Neutrophil (primary cell): ENCODE data around the gene SPATA32.
A peak's percentile ranks its signal among the peaks of the same experiment; 100 is the strongest.

Experiments
- H3K27ac ChIP-seq: fragments of 200-600 bp; sonication (generic); 2 replicates; pipeline ENCODE4 v1.5.1; 2016; ENCODE audit warnings: mild to moderate bottlenecking, moderate library complexity
- H3K27me3 ChIP-seq: fragments of 200-600 bp; sonication (generic); 2 replicates; pipeline ENCODE4 v1.6.0; 2016; ENCODE audit warnings: mild to moderate bottlenecking
- H3K36me3 ChIP-seq: fragments of 200-600 bp; sonication (generic); 2 replicates; pipeline ENCODE4 v1.5.1; 2017
- H3K4me1 ChIP-seq, 2 experiments: fragments of 200-600 bp in 1 of 2; sonication (generic) in 1 of 2; 1 replicate in 1 of 2; 2 replicates in 1 of 2; pipeline versions ENCODE4 v1.5.1 to v1.6.1; 2013 to 2016; ENCODE audit warnings: low read depth in 1 of 2, low read length in 1 of 2, mild to moderate bottlenecking in 1 of 2, moderate library complexity in 1 of 2; ENCODE audit not compliant: control insufficient read depth in 1 of 2, insufficient read depth in 1 of 2
- H3K4me3 ChIP-seq, 2 experiments: fragments of 200-600 bp in 1 of 2; sonication (generic) in 1 of 2; 1 replicate in 1 of 2; 2 replicates in 1 of 2; pipeline ENCODE4 v1.5.1; 2013 to 2016; ENCODE audit warnings: low read depth in 1 of 2, low read length in 1 of 2, mild to moderate bottlenecking in 1 of 2, moderate library complexity in 1 of 2
- H3K9me3 ChIP-seq: fragments of 200-600 bp; sonication (generic); 2 replicates; pipeline ENCODE4 v1.5.1; 2016
- CTCF ChIP-seq: fragments of 200-600 bp; sonication (generic); IDR thresholded peaks from 2 replicates; pipeline ENCODE4 v1.5.1; 2016; ENCODE audit warnings: antibody characterized with exemption

Gene SPATA32

GRCh38 chr17:45231481-45232116 is 30.3 kb downstream of the SPATA32 start:
- Histone ChIP-seq H3K36me3 (peaks cover 69% of the 10 kb centered on the region), H3K4me3 (peak overlapping the region; percentile 74 to 94), H3K4me1 (peaks cover 97 to 100% of the 10 kb centered on the region in 2 experiments), H3K27ac (peak overlapping the region; percentile 99), H3K9me3 (no peaks in the 10 kb centered on the region), H3K27me3 (no peaks in the 10 kb centered on the region)
- peak; percentile 83 for TF ChIP-seq CTCF

GRCh38 chr17:45230787-45231480 is 31.0 kb downstream of the SPATA32 start:
- peak overlapping the region; percentile 99 for H3K27ac ChIP-seq
- no peak for TF ChIP-seq CTCF
- H3K4me3 ChIP-seq, result peak overlapping the region; percentile 74 to 94

GRCh38 chr17:45230410-45230786 is 31.5 kb downstream of the SPATA32 start:
- Histone ChIP-seq H3K4me1 (peaks cover 95 to 98% of the 10 kb centered on the region in 2 experiments), H3K9me3 (no peaks in the 10 kb centered on the region), H3K4me3 (peak overlapping the region; percentile 74 to 94), H3K27ac (peak overlapping the region; percentile 99), H3K27me3 (no peaks in the 10 kb centered on the region), H3K36me3 (peaks cover 58% of the 10 kb centered on the region)
- TF ChIP-seq CTCF, result no peak

More at GRCh38 chr17:45230787-45231480, 31.0 kb downstream of the SPATA32 start:
- peaks cover 98 to 100% of the 10 kb centered on the region in 2 experiments for H3K4me1 ChIP-seq
- peaks cover 62% of the 10 kb centered on the region for H3K36me3 ChIP-seq
- H3K9me3 ChIP-seq, result no peaks in the 10 kb centered on the region
- no peaks in the 10 kb centered on the region for H3K27me3 ChIP-seq

- peak overlapping the region; percentile 74 to 94 for H3K4me3 ChIP-seq
- peaks cover 58% of the 10 kb centered on the region for H3K36me3 ChIP-seq
- H3K9me3 ChIP-seq, result no peaks in the 10 kb centered on the region
- peaks cover 89 to 98% of the 10 kb centered on the region in 2 experiments for H3K4me1 ChIP-seq
- H3K27me3 ChIP-seq, result no peaks in the 10 kb centered on the region
- no peak for TF ChIP-seq CTCF
- H3K27ac ChIP-seq, result peak overlapping the region; percentile 99
Measured at GRCh38 chr17:45229681-45230409, 32.0 kb downstream of the SPATA32 start.

GRCh38 chr17:45228763-45229539 is 32.9 kb downstream of the SPATA32 start:
- TF ChIP-seq CTCF, result peak; percentile 73
- Histone ChIP-seq H3K4me3 (peak overlapping the region; percentile 74 to 94), H3K4me1 (peaks cover 80 to 98% of the 10 kb centered on the region in 2 experiments), H3K27me3 (no peaks in the 10 kb centered on the region), H3K27ac (peak overlapping the region; percentile 99), H3K36me3 (peaks cover 59% of the 10 kb centered on the region), H3K9me3 (no peaks in the 10 kb centered on the region)
